BE2C (cell line): ENCODE measurements around the gene PHRF1.

ENCODE experiments used
- DNase-seq: peaks from one replicate; pipeline ENCODE4 v3.0.0-alpha.2; 2020
- H3K27me3 ChIP-seq: fragments of 250-450 bp; sonication (Bioruptor Pico); 2 replicates; pipeline ENCODE4 v1.5.1; 2020; ENCODE audit warnings: mild to moderate bottlenecking
- H3K36me3 ChIP-seq: fragments of 250-450 bp; sonication (Bioruptor Pico); 2 replicates; pipeline ENCODE4 v1.5.1; 2020; ENCODE audit warnings: mild to moderate bottlenecking
- H3K4me1 ChIP-seq: fragments of 250-450 bp; sonication (Bioruptor Pico); 2 replicates; pipeline ENCODE4 v1.5.1; 2020
- H3K4me3 ChIP-seq: 2 replicates; pipeline ENCODE4 v1.5.1; 2011; ENCODE audit warnings: low read depth, low read length
- H3K9me3 ChIP-seq: fragments of 250-450 bp; sonication (Bioruptor Pico); 2 replicates; pipeline ENCODE4 v1.5.1; 2020
- CTCF ChIP-seq: IDR thresholded peaks from 2 replicates; pipeline ENCODE4 v1.5.1; 2012; ENCODE audit warnings: mild to moderate bottlenecking, low read depth, low read length

The PHRF1 gene

GRCh38 chr11:628056-628455 is 51.8 kb downstream of the PHRF1 start:
- DNase-seq: no peak
- Histone ChIP-seq H3K36me3 (no peaks in the 10 kb centered on the region), H3K4me1 (no peaks in the 10 kb centered on the region), H3K27me3 (no peaks in the 10 kb centered on the region), H3K9me3 (no peaks in the 10 kb centered on the region), H3K4me3 (no peak overlapping the region)
- no peak for TF ChIP-seq CTCF

GRCh38 chr11:629237-629583 is 52.9 kb downstream of the PHRF1 start:
- no peak for TF ChIP-seq CTCF
- Histone ChIP-seq H3K27me3 (no peaks in the 10 kb centered on the region), H3K4me3 (no peak overlapping the region), H3K9me3 (no peaks in the 10 kb centered on the region), H3K4me1 (no peaks in the 10 kb centered on the region), H3K36me3 (no peaks in the 10 kb centered on the region)
- no peak for DNase-seq

- H3K27me3 ChIP-seq: no peaks in the 10 kb centered on the region
- no peak overlapping the region for H3K4me3 ChIP-seq
- no peaks in the 10 kb centered on the region for H3K36me3 ChIP-seq
- no peak for DNase-seq
- no peaks in the 10 kb centered on the region for H3K9me3 ChIP-seq
- no peak for TF ChIP-seq CTCF
- no peaks in the 10 kb centered on the region for H3K4me1 ChIP-seq
These were observed 54.6 kb downstream of the PHRF1 start for GRCh38 chr11:630871-631270.

GRCh38 chr11:635945-636510 is 59.8 kb downstream of the PHRF1 start:
- Histone ChIP-seq H3K9me3 (no peaks in the 10 kb centered on the region), H3K36me3 (no peaks in the 10 kb centered on the region), H3K4me3 (no peak overlapping the region), H3K27me3 (peaks cover 5% of the 10 kb centered on the region; the same call in 1 of the 2 replicates), H3K4me1 (no peaks in the 10 kb centered on the region)
- no peak for DNase-seq
- TF ChIP-seq CTCF: no peak

GRCh38 chr11:636511-637332 is 60.5 kb downstream of the PHRF1 start, which contains the start of gene DRD4:
DRD4 (plus strand) TSS chr11:637269; CDS start chr11:637305, 36 bp downstream.
- Histone ChIP-seq H3K9me3 (no peaks in the 10 kb centered on the region), H3K4me1 (no peaks in the 10 kb centered on the region), H3K4me3 (no peak within 1 kb of the TSS), H3K36me3 (no peaks in the 10 kb centered on the region), H3K27me3 (peaks cover 5% of the 10 kb centered on the region; the same call in 1 of the 2 replicates)
- no peak for DNase-seq
- no peak for TF ChIP-seq CTCF

- no peak for DNase-seq
- Histone ChIP-seq H3K4me3 (no peak overlapping the region), H3K36me3 (no peaks in the 10 kb centered on the region), H3K9me3 (no peaks in the 10 kb centered on the region), H3K4me1 (no peaks in the 10 kb centered on the region), H3K27me3 (peaks cover 5% of the 10 kb centered on the region; the same call in 1 of the 2 replicates)
- TF ChIP-seq CTCF: no peak
These were observed 61.0 kb downstream of the PHRF1 start for GRCh38 chr11:637333-637592.
